ENCODE results near the gene SRSF8. TPM values are rescaled to one million over a fixed set of nuclear protein-coding genes. Genes with fewer than 3 reads are reported as not detected.
"Not testable (repeated sequence)": the region's sequence is repeated elsewhere in the genome, so short reads cannot be mapped to it uniquely, and the experiment has no call there.

The SRSF8 gene
- total RNA-seq, 4 donors from 2014 or later: 28.5 to 37.8 (median 33.3) TPM

DNA sequence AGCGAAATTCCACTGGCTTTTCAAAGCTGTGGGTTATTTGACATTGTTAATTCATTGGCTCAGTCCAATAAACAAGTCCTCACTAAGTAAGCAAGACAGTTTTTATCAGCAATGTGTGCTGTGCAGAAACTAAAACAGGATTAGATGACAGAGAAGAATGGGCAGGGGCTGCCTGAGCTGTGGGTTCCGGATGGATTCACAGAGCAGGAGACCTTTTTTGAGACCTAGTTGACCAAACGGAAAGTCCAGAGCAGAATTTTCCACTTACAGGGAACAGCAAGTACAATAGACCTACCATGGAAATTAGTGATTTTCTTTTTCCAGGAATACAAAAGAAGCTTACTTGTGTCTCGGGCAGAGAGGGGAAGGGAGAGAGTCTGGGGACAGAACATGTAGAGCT, 22.7 kb upstream of the SRSF8 start:
- intact Hi-C loops (cut with DNase I; ENCODE audit: low total_unique reads) (no loop called here), in situ Hi-C loops (cut with MboI; ENCODE audit: low pct_ligation_motif_present in 1 of 4, low pct_unique_long_range_greater_than_20kb in 1 of 4, low sequenced_read_pairs in 3 of 4) (no loop called here)
- DNase-seq: no peak
- H3K27me3 ChIP-seq: peaks cover 15% of the 10 kb centered on the region
- H3K36me3 ChIP-seq: no peaks in the 10 kb centered on the region
- TF ChIP-seq EP300 (IDR thresholded peaks at IDR 0.05; ENCODE audit: low read depth): no peak
- TF ChIP-seq, protein P1, sequence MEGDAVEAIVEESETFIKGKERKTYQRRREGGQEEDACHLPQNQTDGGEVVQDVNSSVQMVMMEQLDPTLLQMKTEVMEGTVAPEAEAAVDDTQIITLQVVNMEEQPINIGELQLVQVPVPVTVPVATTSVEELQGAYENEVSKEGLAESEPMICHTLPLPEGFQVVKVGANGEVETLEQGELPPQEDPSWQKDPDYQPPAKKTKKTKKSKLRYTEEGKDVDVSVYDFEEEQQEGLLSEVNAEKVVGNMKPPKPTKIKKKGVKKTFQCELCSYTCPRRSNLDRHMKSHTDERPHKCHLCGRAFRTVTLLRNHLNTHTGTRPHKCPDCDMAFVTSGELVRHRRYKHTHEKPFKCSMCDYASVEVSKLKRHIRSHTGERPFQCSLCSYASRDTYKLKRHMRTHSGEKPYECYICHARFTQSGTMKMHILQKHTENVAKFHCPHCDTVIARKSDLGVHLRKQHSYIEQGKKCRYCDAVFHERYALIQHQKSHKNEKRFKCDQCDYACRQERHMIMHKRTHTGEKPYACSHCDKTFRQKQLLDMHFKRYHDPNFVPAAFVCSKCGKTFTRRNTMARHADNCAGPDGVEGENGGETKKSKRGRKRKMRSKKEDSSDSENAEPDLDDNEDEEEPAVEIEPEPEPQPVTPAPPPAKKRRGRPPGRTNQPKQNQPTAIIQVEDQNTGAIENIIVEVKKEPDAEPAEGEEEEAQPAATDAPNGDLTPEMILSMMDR (IDR thresholded peaks at IDR 0.05): no peak
- no peak for TF ChIP-seq POLR2AphosphoS5 (IDR thresholded peaks at IDR 0.05)
- TF ChIP-seq POLR2A (IDR thresholded peaks at IDR 0.05): no peak
- H3K27ac ChIP-seq: no peak overlapping the region
- H3K9me3 ChIP-seq: no peaks in the 10 kb centered on the region
- WGBS, 2 donors (ENCODE audit: low coverage in 1 of 2): 55 to 65% methylated on average over 4 of the region's 4 CpGs
- H3K4me3 ChIP-seq: no peak overlapping the region
- no peaks in the 10 kb centered on the region for H3K4me1 ChIP-seq

DNA sequence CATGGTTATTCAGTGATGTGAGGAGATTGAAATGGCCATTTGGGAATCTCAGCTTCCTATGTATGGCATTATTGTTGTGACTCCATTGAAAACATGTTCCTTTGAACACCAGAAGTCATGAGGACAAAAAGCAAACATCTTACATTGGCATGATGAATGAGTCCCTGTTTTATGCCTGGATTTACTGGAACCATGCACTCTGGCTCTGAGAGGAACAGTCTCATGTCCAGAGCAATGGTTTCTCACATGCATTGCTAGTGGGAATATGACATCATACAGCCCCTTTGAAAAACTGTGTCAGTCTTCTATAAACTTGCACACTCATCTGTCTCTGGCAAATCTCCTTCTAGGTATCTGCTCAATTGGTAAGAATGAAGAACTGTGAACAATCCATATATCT, 20.9 kb upstream of the SRSF8 start:
- peaks cover 15% of the 10 kb centered on the region for H3K27me3 ChIP-seq
- no peak overlapping the region for H3K4me3 ChIP-seq
- H3K36me3 ChIP-seq: no peaks in the 10 kb centered on the region
- H3K27ac ChIP-seq: no peak overlapping the region
- intact Hi-C loops (cut with DNase I; ENCODE audit: low total_unique reads) (no loop called here), in situ Hi-C loops (cut with MboI; ENCODE audit: low pct_ligation_motif_present in 1 of 4, low pct_unique_long_range_greater_than_20kb in 1 of 4, low sequenced_read_pairs in 3 of 4) (no loop called here)
- TF ChIP-seq EP300 (IDR thresholded peaks at IDR 0.05; ENCODE audit: low read depth): no peak
- TF ChIP-seq, protein P1 (IDR thresholded peaks at IDR 0.05): no peak
- TF ChIP-seq POLR2AphosphoS5 (IDR thresholded peaks at IDR 0.05): no peak
- no peak for TF ChIP-seq POLR2A (IDR thresholded peaks at IDR 0.05)
- H3K4me1 ChIP-seq: no peaks in the 10 kb centered on the region
- H3K9me3 ChIP-seq: no peaks in the 10 kb centered on the region
- no peak for DNase-seq

DNA sequence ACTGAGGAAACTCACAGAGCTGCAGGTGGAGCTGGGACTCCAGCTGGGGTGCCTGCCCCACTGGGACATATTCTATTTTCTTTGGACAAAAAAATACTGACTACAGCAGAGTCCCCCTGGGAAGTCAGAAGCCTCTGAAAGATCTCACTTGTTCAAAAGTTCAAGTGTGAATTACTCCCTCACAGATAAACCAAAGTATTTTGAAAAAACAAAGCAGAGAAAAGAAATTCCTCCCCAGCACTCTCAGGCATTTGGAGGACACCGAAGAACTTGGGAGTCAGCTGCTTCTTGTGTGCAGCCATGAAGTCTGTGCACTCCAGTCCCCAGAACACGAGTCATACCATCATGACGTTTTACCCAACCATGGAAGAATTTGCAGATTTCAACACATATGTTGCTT, 17.6 kb upstream of the SRSF8 start, which contains the start of gene KDM4F:
Gene KDM4F, plus strand, starts transcription at position 301 of the 400 bp plus-strand sequence.
- H3K9me3 ChIP-seq; intact Hi-C loops (cut with DNase I; ENCODE audit: low total_unique reads); H3K4me1 ChIP-seq; in situ Hi-C loops (cut with MboI; ENCODE audit: low pct_ligation_motif_present in 1 of 4, low pct_unique_long_range_greater_than_20kb in 1 of 4, low sequenced_read_pairs in 3 of 4); DNase-seq; H3K36me3 ChIP-seq; H3K4me3 ChIP-seq; H3K27ac ChIP-seq: not testable (repeated sequence)
- WGBS, 2 donors (ENCODE audit: low coverage in 1 of 2): 56% methylated on average over 3 of the region's 3 CpGs; no CpG with 5 or more reads in 1 of the 2 donors
- peaks cover 13% of the 10 kb centered on the region for H3K27me3 ChIP-seq

DNA sequence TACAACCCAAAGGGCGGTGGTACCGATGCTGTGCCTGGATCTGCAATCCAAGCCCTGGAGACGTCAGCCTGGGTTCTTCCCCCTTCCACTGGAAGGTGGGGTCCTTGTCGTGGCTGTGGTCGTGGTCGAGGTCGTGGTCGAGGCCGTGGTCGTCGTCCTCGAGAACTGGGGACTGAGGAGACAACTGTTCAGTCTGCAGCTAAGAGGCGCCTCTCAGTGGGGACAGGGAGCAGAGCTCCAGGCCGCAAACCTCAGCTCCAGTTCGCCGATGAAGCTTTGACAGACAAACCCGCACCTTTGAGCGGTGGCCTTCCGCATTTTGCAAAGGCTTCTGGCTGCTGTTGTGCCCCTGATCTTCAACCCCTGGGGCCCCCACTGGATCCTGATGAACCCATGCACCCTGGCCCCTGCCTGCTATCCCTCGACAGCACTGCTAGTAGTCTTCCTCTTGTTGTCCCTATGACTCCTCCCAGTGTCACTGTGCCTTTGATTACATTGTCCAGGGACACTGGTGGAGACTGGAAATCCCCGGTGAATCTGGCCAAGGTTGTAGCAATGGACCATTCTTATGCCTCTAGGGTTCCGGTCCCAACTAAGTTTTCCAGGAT, 16.0 kb upstream of the SRSF8 start:
- H3K27me3 ChIP-seq: peaks cover 13% of the 10 kb centered on the region
- intact Hi-C loops (cut with DNase I; ENCODE audit: low total_unique reads) (no loop called here), in situ Hi-C loops (cut with MboI; ENCODE audit: low pct_ligation_motif_present in 1 of 4, low pct_unique_long_range_greater_than_20kb in 1 of 4, low sequenced_read_pairs in 3 of 4) (no loop called here)
- H3K4me3 ChIP-seq: no peak overlapping the region
- no peaks in the 10 kb centered on the region for H3K36me3 ChIP-seq
- H3K27ac ChIP-seq: no peak overlapping the region
- H3K9me3 ChIP-seq: no peaks in the 10 kb centered on the region
- TF ChIP-seq, protein P1 (IDR thresholded peaks at IDR 0.05): no peak
- TF ChIP-seq POLR2AphosphoS5 (IDR thresholded peaks at IDR 0.05): no peak
- TF ChIP-seq POLR2A (IDR thresholded peaks at IDR 0.05): no peak
- TF ChIP-seq EP300 (IDR thresholded peaks at IDR 0.05; ENCODE audit: low read depth): no peak
- DNase-seq: no peak
- no peaks in the 10 kb centered on the region for H3K4me1 ChIP-seq
- 97% methylated on average over 22 of the region's 22 CpGs; no CpG with 5 or more reads in 1 of the 2 donors for WGBS, 2 donors (ENCODE audit: low coverage in 1 of 2)

DNA sequence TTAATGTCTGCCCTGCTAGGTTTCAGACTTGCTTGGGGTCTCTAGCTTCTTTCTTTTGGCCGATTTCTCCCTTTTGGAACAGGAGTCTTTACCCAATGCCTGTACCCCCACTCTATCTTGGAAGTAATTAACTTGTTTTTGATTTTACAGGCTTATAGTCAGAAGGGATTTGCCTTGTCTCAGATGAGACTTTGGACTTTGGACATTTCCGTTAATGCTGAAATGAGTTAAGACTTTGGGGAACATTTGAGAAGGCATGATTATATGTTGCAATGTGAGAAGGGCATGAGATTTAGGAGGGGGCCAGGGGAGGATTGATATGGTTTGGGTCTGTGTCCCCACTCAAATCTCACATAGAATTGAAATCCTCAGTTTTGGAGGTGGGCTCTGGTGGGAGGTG, 12.4 kb upstream of the SRSF8 start:
- Histone ChIP-seq H3K36me3 (no peaks in the 10 kb centered on the region), H3K4me3 (no peak overlapping the region)
- WGBS, 2 donors (ENCODE audit: low coverage in 1 of 2): 43 to 49% methylated on average over 2 of the region's 2 CpGs

More for the DNA sequence above, 12.4 kb upstream of the SRSF8 start:
- in situ Hi-C loops (cut with MboI; ENCODE audit: low pct_ligation_motif_present in 1 of 4, low pct_unique_long_range_greater_than_20kb in 1 of 4, low sequenced_read_pairs in 3 of 4): no loop called here
- no peak overlapping the region for H3K27ac ChIP-seq
- no peaks in the 10 kb centered on the region for H3K4me1 ChIP-seq
- TF ChIP-seq EP300 (IDR thresholded peaks at IDR 0.05; ENCODE audit: low read depth) (no peak), POLR2AphosphoS5 (IDR thresholded peaks at IDR 0.05) (no peak), POLR2A (IDR thresholded peaks at IDR 0.05) (no peak)
- TF ChIP-seq, protein P1 (IDR thresholded peaks at IDR 0.05): no peak
- DNase-seq: no peak
- H3K9me3 ChIP-seq: no peaks in the 10 kb centered on the region
- intact Hi-C loops (cut with DNase I; ENCODE audit: low total_unique reads): no loop called here
- peaks cover 5% of the 10 kb centered on the region for H3K27me3 ChIP-seq

Data from transverse colon (tissue), 4 donors.